A549 treated with ZK216348 at 1 μM for 4 hours (cell line): ENCODE results near the gene CFC1. TPM values are rescaled to one million over a fixed set of nuclear protein-coding genes. Genes with fewer than 3 reads are reported as not detected.

Experiments
- total RNA-seq: library from RNA; stranded (reverse); fragments of 200-300 nt; extraction: Qiagen RNA extraction; gene quantifications from 5 replicates; pipeline ENCODE4 v1.2.3, GENCODE V29; 2022; ENCODE audit warnings: low read depth

CFC1 gene
- total RNA-seq, result not detected in 5 replicates

DNA sequence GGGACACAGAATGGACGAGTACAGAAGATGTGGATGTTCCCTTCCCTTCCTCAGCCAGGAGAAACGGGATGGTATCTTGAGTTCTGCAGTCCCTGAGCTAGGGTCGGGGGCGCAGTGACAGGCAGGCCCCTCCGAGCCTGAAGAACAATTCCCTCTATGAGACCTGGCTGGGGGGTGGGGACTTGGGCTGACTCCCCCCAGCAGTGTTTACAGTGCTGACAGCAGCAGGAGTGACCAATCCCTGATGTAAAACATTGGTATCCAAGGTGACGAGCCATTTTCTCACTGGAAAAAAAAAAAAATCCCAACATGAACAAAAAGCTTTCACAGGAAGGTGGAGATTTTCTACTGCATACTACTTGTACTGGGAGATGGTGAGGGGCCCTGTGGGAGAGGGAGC lies at the start of gene CFC1:
Gene CFC1, minus strand, starts transcription at position 183 of the 400 bp plus-strand sequence. CDS start 288 bp downstream, outside the sequence.

DNA sequence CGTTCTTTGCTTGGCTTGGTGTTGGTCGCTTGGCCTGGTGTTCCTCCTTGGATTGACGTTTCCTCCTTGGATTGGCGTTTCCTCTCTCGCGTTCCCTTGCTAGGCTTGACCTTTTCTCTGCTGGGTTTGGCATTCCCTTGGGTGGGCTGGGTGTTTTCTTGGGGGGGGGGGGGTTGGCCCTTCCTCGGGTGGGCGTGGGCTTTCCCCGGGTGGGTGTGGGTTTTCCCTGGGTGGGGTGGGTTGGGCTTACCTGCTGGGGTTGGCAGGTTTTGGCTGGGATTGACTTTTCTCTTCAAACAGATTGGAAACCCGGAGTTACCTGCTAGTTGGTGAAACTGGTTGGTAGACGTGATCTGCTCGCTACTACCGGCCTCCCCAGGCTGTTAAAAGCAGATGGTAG lies 11.8 kb upstream of the CFC1 start, which contains the start of gene POTEJ:
Gene POTEJ, plus strand, starts transcription at position 301 of the 400 bp plus-strand sequence. Its CDS starts 93 bp downstream, at position 394.

Other genes with a start within 250 kb of the CFC1 start
- 26.8 to 33.1 TPM (median 30.8 TPM) in 5 replicates for gene PTPN18, start 243.5 kb downstream of the CFC1 start, total RNA-seq
- not detected in 5 replicates for gene POTEI, start 90.2 kb downstream of the CFC1 start, total RNA-seq
- gene CFC1B, start 78.4 kb downstream of the CFC1 start, total RNA-seq, result not detected in 5 replicates
- gene POTEJ, start 11.9 kb upstream of the CFC1 start, total RNA-seq, result not detected in 5 replicates
- gene GPR148, start 129.5 kb upstream of the CFC1 start, total RNA-seq, result not detected in 5 replicates
- not detected in 5 replicates for gene AMER3, start 156.0 kb upstream of the CFC1 start, total RNA-seq
- gene ARHGEF4, start 237.3 kb upstream of the CFC1 start, total RNA-seq, result 5.8 to 9.2 TPM (median 7.6 TPM) in 5 replicates